ENCODE data around the gene FBXL12.

- TF ChIP-seq CTCF (IDR thresholded peaks at IDR 0.05), result peak in 2 of 7 experiments; percentile 12 to 21
- TF ChIP-seq POLR2A (IDR thresholded peaks at IDR 0.05), result no peak
- peak in 1 of 3 donors; percentile 19 for TF ChIP-seq POLR2AphosphoS5 (IDR thresholded peaks at IDR 0.05)
These were observed 28.3 kb upstream of the FBXL12 start for GRCh38 chr19:9847087-9847671.
